Measurements from ENCODE around the gene HOOK2.

HOOK2 gene

GRCh38 chr19:12796146-12797071 lies 21.1 kb upstream of the HOOK2 start:
- H3K9ac ChIP-seq (ENCODE audit: low read depth, low read length, poor library complexity, severe bottlenecking), result no peak overlapping the region

GRCh38 chr19:12794971-12795381 lies 19.6 kb upstream of the HOOK2 start:
- TF ChIP-seq EZH2phosphoT487 (IDR thresholded peaks at IDR 0.05; ENCODE audit: borderline replicate concordance) (no peak), CTCF (conservative IDR thresholded peaks at IDR 0.05; ENCODE audit: low read length) (no peak)
- peaks cover 2% of the 10 kb centered on the region for H4K20me1 ChIP-seq (ENCODE audit: insufficient read depth, low read length, poor library complexity, severe bottlenecking)
- peaks cover 29% of the 10 kb centered on the region for H3K79me2 ChIP-seq (ENCODE audit: insufficient read depth, low read length)
- H3K9me3 ChIP-seq (ENCODE audit: insufficient read depth, low read depth, low read length), result no peaks in the 10 kb centered on the region
- H2AFZ ChIP-seq (ENCODE audit: low read length), result no peak overlapping the region
- H3K4me2 ChIP-seq (ENCODE audit: low read depth, low read length, poor library complexity, severe bottlenecking), result no peak overlapping the region
- peaks cover 6% of the 10 kb centered on the region; the same call in 1 of the 2 replicates for H3K36me3 ChIP-seq (ENCODE audit: insufficient read depth, low read length)
- no peak overlapping the region for H3K9ac ChIP-seq (ENCODE audit: low read depth, low read length, poor library complexity, severe bottlenecking)
- peaks cover 36% of the 10 kb centered on the region for H3K4me1 ChIP-seq (ENCODE audit: insufficient read depth, low read length, poor library complexity, severe bottlenecking)
- H3F3A ChIP-seq (ENCODE audit: low read depth), result no peaks in the 10 kb centered on the region; the same call in 1 of the 2 replicates
- no peak overlapping the region for H3K4me3 ChIP-seq (ENCODE audit: low read length, poor library complexity, severe bottlenecking)
- no peaks in the 10 kb centered on the region for H3K27me3 ChIP-seq (ENCODE audit: insufficient read depth, low read length, poor library complexity, severe bottlenecking)
- no peaks in the 10 kb centered on the region for H3K9me2 ChIP-seq (replicated peaks; ENCODE audit: low read depth, low read length)

More at GRCh38 chr19:12796146-12797071, 21.1 kb upstream of the HOOK2 start:
- Histone ChIP-seq H4K20me1 (ENCODE audit: insufficient read depth, low read length, poor library complexity, severe bottlenecking) (peaks cover 15% of the 10 kb centered on the region), H2AFZ (ENCODE audit: low read length) (no peak overlapping the region), H3K4me3 (ENCODE audit: low read length, poor library complexity, severe bottlenecking) (no peak overlapping the region), H3K4me2 (ENCODE audit: low read depth, low read length, poor library complexity, severe bottlenecking) (peak overlapping the region; percentile 11), H3K9me2 (replicated peaks; ENCODE audit: low read depth, low read length) (no peaks in the 10 kb centered on the region), H3K4me1 (ENCODE audit: insufficient read depth, low read length, poor library complexity, severe bottlenecking) (peaks cover 38% of the 10 kb centered on the region), H3K9me3 (ENCODE audit: insufficient read depth, low read depth, low read length) (no peaks in the 10 kb centered on the region), H3F3A (ENCODE audit: low read depth) (no peaks in the 10 kb centered on the region; the same call in 1 of the 2 replicates), H3K27me3 (ENCODE audit: insufficient read depth, low read length, poor library complexity, severe bottlenecking) (no peaks in the 10 kb centered on the region), H3K79me2 (ENCODE audit: insufficient read depth, low read length) (peaks cover 39% of the 10 kb centered on the region), H3K36me3 (ENCODE audit: insufficient read depth, low read length) (peaks cover 6% of the 10 kb centered on the region; the same call in 1 of the 2 replicates)
- TF ChIP-seq CTCF (conservative IDR thresholded peaks at IDR 0.05; ENCODE audit: low read length), result peak; percentile 89
- no peak for TF ChIP-seq EZH2phosphoT487 (IDR thresholded peaks at IDR 0.05; ENCODE audit: borderline replicate concordance)

GRCh38 chr19:12794196-12794941 lies 19.0 kb upstream of the HOOK2 start:
- Histone ChIP-seq H3K79me2 (ENCODE audit: insufficient read depth, low read length) (peaks cover 23% of the 10 kb centered on the region), H3K27me3 (ENCODE audit: insufficient read depth, low read length, poor library complexity, severe bottlenecking) (no peaks in the 10 kb centered on the region), H3K9ac (ENCODE audit: low read depth, low read length, poor library complexity, severe bottlenecking) (peak overlapping the region; percentile 94), H3F3A (ENCODE audit: low read depth) (no peaks in the 10 kb centered on the region; the same call in 1 of the 2 replicates), H3K9me2 (replicated peaks; ENCODE audit: low read depth, low read length) (no peaks in the 10 kb centered on the region), H3K4me3 (ENCODE audit: low read length, poor library complexity, severe bottlenecking) (peak overlapping the region; percentile 96), H2AFZ (ENCODE audit: low read length) (peak overlapping the region; percentile 78; the same call in 1 of the 2 replicates), H3K36me3 (ENCODE audit: insufficient read depth, low read length) (peaks cover under 1% of the 10 kb centered on the region; the same call in 1 of the 2 replicates), H4K20me1 (ENCODE audit: insufficient read depth, low read length, poor library complexity, severe bottlenecking) (no peaks in the 10 kb centered on the region), H3K9me3 (ENCODE audit: insufficient read depth, low read depth, low read length) (no peaks in the 10 kb centered on the region), H3K4me1 (ENCODE audit: insufficient read depth, low read length, poor library complexity, severe bottlenecking) (peaks cover 35% of the 10 kb centered on the region), H3K4me2 (ENCODE audit: low read depth, low read length, poor library complexity, severe bottlenecking) (peak overlapping the region; percentile 96)
- TF ChIP-seq EZH2phosphoT487 (IDR thresholded peaks at IDR 0.05; ENCODE audit: borderline replicate concordance) (no peak), CTCF (conservative IDR thresholded peaks at IDR 0.05; ENCODE audit: low read length) (no peak)
